Panc1 (cell line): ENCODE measurements around the gene FXYD4. TPM values are rescaled to one million over a fixed set of nuclear protein-coding genes. Genes with fewer than 3 reads are reported as not detected.

ENCODE experiments used
- ATAC-seq: fragments of 200-7000 bp; cut with Tn5 transposase; 2 replicates; pipeline ENCODE4 v1.9.1; 2020; ENCODE audit warnings: mild to moderate bottlenecking, moderate library complexity
- BruUV-seq: library from RNA; stranded (reverse); fragments of 400-500 nt; replicated peaks from 2 replicates; lab custom pipeline; 2021; lab: Mats Ljungman, UMichigan
- CTCF ChIA-PET: fragments of 300-600 bp; sonication (Branson Sonifier 250); formaldehyde crosslinking; loops from one replicate; lab custom pipeline; 2022; ENCODE audit warnings: antibody characterized with exemption; lab: Charles Lee
- POLR2A ChIA-PET: fragments of 300-600 bp; sonication (Branson Sonifier 250); formaldehyde crosslinking; loops from one replicate; lab custom pipeline; 2022; ENCODE audit warnings: antibody characterized with exemption; lab: Charles Lee
- DNase-seq: peaks from one replicate; pipeline ENCODE4 v3.0.0-alpha.2; 2010; ENCODE audit warnings: low read depth, low spot score
- H3K27ac ChIP-seq: 2 replicates; pipeline ENCODE4 v1.5.1; 2011; ENCODE audit warnings: mild to moderate bottlenecking, low read length, inconsistent platforms
- H3K27me3 ChIP-seq: fragments of 200-500 bp; sonication (Bioruptor generic); 2 replicates; pipeline ENCODE4 v1.6.0; 2014; ENCODE audit warnings: low read length, inconsistent platforms; ENCODE audit not compliant: control insufficient read depth, insufficient read depth
- H3K36me3 ChIP-seq: fragments of 200-500 bp; sonication (Bioruptor generic); 2 replicates; pipeline ENCODE4 v1.5.1; 2014; ENCODE audit warnings: inconsistent platforms, mild to moderate bottlenecking, low read length, moderate library complexity; ENCODE audit not compliant: control insufficient read depth, insufficient read depth
- H3K4me1 ChIP-seq: 2 replicates; pipeline ENCODE4 v1.5.1; 2011; ENCODE audit warnings: inconsistent platforms, mild to moderate bottlenecking, low read length, moderate library complexity; ENCODE audit not compliant: control insufficient read depth, insufficient read depth
- H3K4me3 ChIP-seq, 2 experiments: 2 replicates each; pipeline ENCODE4 v1.5.1; 2011 to 2012; ENCODE audit warnings: low read depth in 2 of 2, low read length in 2 of 2, mild to moderate bottlenecking in 2 of 2, inconsistent platforms in 1 of 2, moderate library complexity in 1 of 2
- H3K9me3 ChIP-seq: fragments of 200-500 bp; sonication (Bioruptor generic); 2 replicates; pipeline ENCODE4 v1.5.1; 2014; ENCODE audit warnings: low read depth, mild to moderate bottlenecking, inconsistent platforms, low read length, moderate library complexity; ENCODE audit not compliant: control insufficient read depth, insufficient read depth
- CTCF ChIP-seq: fragments of 450-650 bp; IDR thresholded peaks from 2 replicates; pipeline ENCODE4 v1.5.1; 2017; ENCODE audit warnings: mild to moderate bottlenecking
- POLR2AphosphoS5 ChIP-seq: IDR thresholded peaks from 2 replicates; pipeline ENCODE4 v1.6.1; 2012; ENCODE audit warnings: mild to moderate bottlenecking, low read depth, low read length, moderate library complexity
- SIN3A ChIP-seq: IDR thresholded peaks from 2 replicates; pipeline ENCODE4 v1.6.1; 2012; ENCODE audit warnings: low read depth, mild to moderate bottlenecking, low read length, moderate library complexity, borderline replicate concordance; ENCODE audit not compliant: insufficient read depth
- TCF7L2 ChIP-seq: IDR thresholded peaks from 2 replicates; pipeline ENCODE4 v1.6.1; 2011; ENCODE audit warnings: mild to moderate bottlenecking, low read depth, low read length, inconsistent platforms
- in situ Hi-C: cut with HindIII; loops from 2 replicates; pipeline ENCODE4 v1.10.0; 2016; ENCODE audit warnings: low sequenced_read_pairs, low pct_unique_long_range_greater_than_20kb
- intact Hi-C: fragments of 100-400 bp; cut with micrococcal nuclease; formaldehyde crosslinking; loops from one replicate; pipeline ENCODE4 v1.10.0; 2022; ENCODE audit not compliant: unreplicated experiment
- total RNA-seq: library from RNA; stranded (reverse); gene quantifications from one replicate; pipeline ENCODE4 v1.2.1, GENCODE V29; 2021; ENCODE audit not compliant: unreplicated experiment
- TF ChIP-seq, protein P1 (sequence below), 2 experiments: IDR thresholded peaks; 2 replicates each; pipeline ENCODE4 v1.6.1; 2011 to 2012; ENCODE audit warnings: low read depth in 2 of 2, control low read depth in 1 of 2, low read length in 1 of 2, mild to moderate bottlenecking in 1 of 2, moderate library complexity in 1 of 2; ENCODE audit not compliant: insufficient read depth in 1 of 2

Gene FXYD4
- total RNA-seq, 1 experiment from 2014 or later, result not detected

- DNase-seq, result no peak
- peaks cover 13% of the 10 kb centered on the region for H3K4me1 ChIP-seq
Observed at GRCh38 chr10:43354330-43354635, 17.2 kb upstream of the FXYD4 start.

GRCh38 chr10:43354879-43355380 lies 16.5 kb upstream of the FXYD4 start:
- ChIA-PET POLR2A (no interaction called here), CTCF (interaction anchor here (0.7 kb wide), 3 partner anchors 23 to 123 kb away, joined by 3 to 12 read pairs (median 6); no protein-coding TSS in a partner anchor)
- Histone ChIP-seq H3K36me3 (no peaks in the 10 kb centered on the region), H3K27me3 (no peaks in the 10 kb centered on the region), H3K27ac (no peak overlapping the region), H3K9me3 (no peaks in the 10 kb centered on the region), H3K4me1 (peaks cover 13% of the 10 kb centered on the region), H3K4me3 (no peak overlapping the region)
- DNase-seq (no peak), ATAC-seq (no peak)
- intact Hi-C loops (no loop called here), in situ Hi-C loops (no loop called here)
- TF ChIP-seq SIN3A, result no peak
- TF ChIP-seq CTCF, result no peak
- BruUV-seq, result no TSS peak

More at GRCh38 chr10:43354330-43354635, 17.2 kb upstream of the FXYD4 start:
- POLR2A ChIA-PET, result no interaction called here
- no TSS peak for BruUV-seq
- ATAC-seq, result 0 out of 2 replicates have a peak, but pooled peaks have one; percentile 36
- CTCF ChIA-PET, result interaction anchor here (0.6 to 0.7 kb wide), 2 partner anchors 9 to 24 kb away, joined by 3 to 12 read pairs; no protein-coding TSS in a partner anchor
- Histone ChIP-seq H3K27ac (no peak overlapping the region), H3K9me3 (no peaks in the 10 kb centered on the region), H3K36me3 (no peaks in the 10 kb centered on the region), H3K27me3 (no peaks in the 10 kb centered on the region), H3K4me3 (no peak overlapping the region)
- in situ Hi-C loops (no loop called here), intact Hi-C loops (no loop called here)
- TF ChIP-seq, protein P1, sequence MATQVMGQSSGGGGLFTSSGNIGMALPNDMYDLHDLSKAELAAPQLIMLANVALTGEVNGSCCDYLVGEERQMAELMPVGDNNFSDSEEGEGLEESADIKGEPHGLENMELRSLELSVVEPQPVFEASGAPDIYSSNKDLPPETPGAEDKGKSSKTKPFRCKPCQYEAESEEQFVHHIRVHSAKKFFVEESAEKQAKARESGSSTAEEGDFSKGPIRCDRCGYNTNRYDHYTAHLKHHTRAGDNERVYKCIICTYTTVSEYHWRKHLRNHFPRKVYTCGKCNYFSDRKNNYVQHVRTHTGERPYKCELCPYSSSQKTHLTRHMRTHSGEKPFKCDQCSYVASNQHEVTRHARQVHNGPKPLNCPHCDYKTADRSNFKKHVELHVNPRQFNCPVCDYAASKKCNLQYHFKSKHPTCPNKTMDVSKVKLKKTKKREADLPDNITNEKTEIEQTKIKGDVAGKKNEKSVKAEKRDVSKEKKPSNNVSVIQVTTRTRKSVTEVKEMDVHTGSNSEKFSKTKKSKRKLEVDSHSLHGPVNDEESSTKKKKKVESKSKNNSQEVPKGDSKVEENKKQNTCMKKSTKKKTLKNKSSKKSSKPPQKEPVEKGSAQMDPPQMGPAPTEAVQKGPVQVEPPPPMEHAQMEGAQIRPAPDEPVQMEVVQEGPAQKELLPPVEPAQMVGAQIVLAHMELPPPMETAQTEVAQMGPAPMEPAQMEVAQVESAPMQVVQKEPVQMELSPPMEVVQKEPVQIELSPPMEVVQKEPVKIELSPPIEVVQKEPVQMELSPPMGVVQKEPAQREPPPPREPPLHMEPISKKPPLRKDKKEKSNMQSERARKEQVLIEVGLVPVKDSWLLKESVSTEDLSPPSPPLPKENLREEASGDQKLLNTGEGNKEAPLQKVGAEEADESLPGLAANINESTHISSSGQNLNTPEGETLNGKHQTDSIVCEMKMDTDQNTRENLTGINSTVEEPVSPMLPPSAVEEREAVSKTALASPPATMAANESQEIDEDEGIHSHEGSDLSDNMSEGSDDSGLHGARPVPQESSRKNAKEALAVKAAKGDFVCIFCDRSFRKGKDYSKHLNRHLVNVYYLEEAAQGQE (IDR thresholded peaks at IDR 0.05; ENCODE audit: insufficient read depth in 1 of 2, low read depth in 2 of 2, low read length in 1 of 2), result no peak
- TF ChIP-seq POLR2AphosphoS5 (no peak), CTCF (no peak), TCF7L2 (no peak; the same call in 1 of the 2 replicates), SIN3A (no peak)
